Neutrophil (primary cell): ENCODE measurements around the gene DENND1A.

ENCODE experiments used
- H3K27ac ChIP-seq: fragments of 200-600 bp; sonication (generic); 2 replicates; pipeline ENCODE4 v1.5.1; 2016; ENCODE audit warnings: mild to moderate bottlenecking, moderate library complexity
- H3K27me3 ChIP-seq: fragments of 200-600 bp; sonication (generic); 2 replicates; pipeline ENCODE4 v1.6.0; 2016; ENCODE audit warnings: mild to moderate bottlenecking
- H3K36me3 ChIP-seq: fragments of 200-600 bp; sonication (generic); 2 replicates; pipeline ENCODE4 v1.5.1; 2017
- H3K4me1 ChIP-seq, 2 experiments: fragments of 200-600 bp in 1 of 2; sonication (generic) in 1 of 2; 1 replicate in 1 of 2; 2 replicates in 1 of 2; pipeline versions ENCODE4 v1.5.1 to v1.6.1; 2013 to 2016; ENCODE audit warnings: low read depth in 1 of 2, low read length in 1 of 2, mild to moderate bottlenecking in 1 of 2, moderate library complexity in 1 of 2; ENCODE audit not compliant: control insufficient read depth in 1 of 2, insufficient read depth in 1 of 2
- H3K4me3 ChIP-seq, 2 experiments: fragments of 200-600 bp in 1 of 2; sonication (generic) in 1 of 2; 1 replicate in 1 of 2; 2 replicates in 1 of 2; pipeline ENCODE4 v1.5.1; 2013 to 2016; ENCODE audit warnings: low read depth in 1 of 2, low read length in 1 of 2, mild to moderate bottlenecking in 1 of 2, moderate library complexity in 1 of 2
- H3K9me3 ChIP-seq: fragments of 200-600 bp; sonication (generic); 2 replicates; pipeline ENCODE4 v1.5.1; 2016
- CTCF ChIP-seq: fragments of 200-600 bp; sonication (generic); IDR thresholded peaks from 2 replicates; pipeline ENCODE4 v1.5.1; 2016; ENCODE audit warnings: antibody characterized with exemption

The DENND1A gene

GRCh38 chr9:123391233-123391632 lies 538.7 kb downstream of the DENND1A start:
- H3K36me3 ChIP-seq: peaks cover 21% of the 10 kb centered on the region
- H3K4me1 ChIP-seq: peaks cover 23 to 24% of the 10 kb centered on the region in 2 experiments
- no peak overlapping the region for H3K4me3 ChIP-seq
- H3K9me3 ChIP-seq: no peaks in the 10 kb centered on the region
- no peak overlapping the region for H3K27ac ChIP-seq
- no peak for TF ChIP-seq CTCF
- H3K27me3 ChIP-seq: no peaks in the 10 kb centered on the region

- Histone ChIP-seq H3K9me3 (no peaks in the 10 kb centered on the region), H3K27ac (no peak overlapping the region), H3K27me3 (no peaks in the 10 kb centered on the region), H3K36me3 (peaks cover 14% of the 10 kb centered on the region), H3K4me1 (peaks cover 23 to 24% of the 10 kb centered on the region in 2 experiments), H3K4me3 (no peak overlapping the region)
- TF ChIP-seq CTCF: no peak
These were observed 539.4 kb downstream of the DENND1A start for GRCh38 chr9:123390337-123391135.

- TF ChIP-seq CTCF: no peak
- peaks cover 23 to 24% of the 10 kb centered on the region in 2 experiments for H3K4me1 ChIP-seq
These were observed 540.2 kb downstream of the DENND1A start for GRCh38 chr9:123389698-123390097.

GRCh38 chr9:123389070-123389469 lies 540.9 kb downstream of the DENND1A start:
- no peak overlapping the region for H3K27ac ChIP-seq
- H3K9me3 ChIP-seq: no peaks in the 10 kb centered on the region
- H3K4me1 ChIP-seq: peaks cover 23 to 24% of the 10 kb centered on the region in 2 experiments
- no peak overlapping the region for H3K4me3 ChIP-seq
- no peak for TF ChIP-seq CTCF
- H3K27me3 ChIP-seq: no peaks in the 10 kb centered on the region
- H3K36me3 ChIP-seq: peaks cover 9% of the 10 kb centered on the region

More at GRCh38 chr9:123389698-123390097, 540.2 kb downstream of the DENND1A start:
- Histone ChIP-seq H3K27ac (no peak overlapping the region), H3K36me3 (peaks cover 10% of the 10 kb centered on the region), H3K27me3 (no peaks in the 10 kb centered on the region), H3K9me3 (no peaks in the 10 kb centered on the region), H3K4me3 (no peak overlapping the region)

- Histone ChIP-seq H3K9me3 (no peaks in the 10 kb centered on the region), H3K4me3 (no peak overlapping the region), H3K27ac (no peak overlapping the region), H3K27me3 (no peaks in the 10 kb centered on the region), H3K36me3 (peaks cover 21% of the 10 kb centered on the region), H3K4me1 (peaks cover 23 to 24% of the 10 kb centered on the region in 2 experiments)
- TF ChIP-seq CTCF: no peak
These were observed 542.2 kb downstream of the DENND1A start for GRCh38 chr9:123387686-123388085.
